Endothelial cell of umbilical vein (primary cell): Measurements from ENCODE around the gene COX18.

Experiments
- CTCF ChIP-seq, 2 donors: IDR thresholded peaks; 1 replicate in 1 of 2; 2 replicates in 1 of 2; pipeline ENCODE4 v1.5.1; 2011; ENCODE audit warnings: low read length in 2 of 2, mild to moderate bottlenecking in 2 of 2, moderate library complexity in 2 of 2, control low read depth in 1 of 2, inconsistent platforms in 1 of 2, low read depth in 1 of 2; ENCODE audit not compliant: insufficient read depth in 1 of 2; ENCODE audit errors: extremely low read depth in 1 of 2
- EZH2 ChIP-seq: IDR thresholded peaks from 2 replicates; pipeline ENCODE4 v1.6.1; 2012; ENCODE audit warnings: borderline replicate concordance, low read depth, mild to moderate bottlenecking, moderate library complexity, low read length, inconsistent platforms; ENCODE audit not compliant: severe bottlenecking
- GATA2 ChIP-seq: IDR thresholded peaks from 2 replicates; pipeline ENCODE4 v1.7.0; 2011; ENCODE audit warnings: low read depth, mild to moderate bottlenecking, moderate library complexity, mixed read lengths, low read length; ENCODE audit not compliant: insufficient read length, insufficient read depth
- JUN ChIP-seq: IDR thresholded peaks from 2 replicates; pipeline ENCODE4 v1.6.1; 2011; ENCODE audit warnings: borderline replicate concordance, low read depth; ENCODE audit not compliant: insufficient read length, insufficient read depth
- MAX ChIP-seq: IDR thresholded peaks from 2 replicates; pipeline ENCODE4 v1.6.1; 2011; ENCODE audit not compliant: insufficient read depth, insufficient read length
- MYC ChIP-seq: IDR thresholded peaks from one replicate; pipeline ENCODE4 v1.6.1; 2011; ENCODE audit warnings: mild to moderate bottlenecking, low read depth, low read length
- POLR2A ChIP-seq: IDR thresholded peaks from 2 replicates; pipeline ENCODE4 v1.6.1; 2012; ENCODE audit warnings: low read depth, mild to moderate bottlenecking, control low read depth, low read length
- POLR2AphosphoS5 ChIP-seq: IDR thresholded peaks from 2 replicates; pipeline ENCODE4 v1.6.1; 2012; ENCODE audit warnings: low read depth, mild to moderate bottlenecking, control low read depth, low read length, moderate library complexity; ENCODE audit not compliant: insufficient read depth

GRCh38 chr4:73080789-73081188, 11.3 kb upstream of the COX18 start:
- TF ChIP-seq CTCF (IDR thresholded peaks at IDR 0.05; ENCODE audit: extremely low read depth in 1 of 2, insufficient read depth in 1 of 2, low read depth in 1 of 2, low read length in 2 of 2): no peak
- no peak for TF ChIP-seq POLR2AphosphoS5
- no peak for TF ChIP-seq MAX
- no peak for TF ChIP-seq GATA2
- TF ChIP-seq MYC: no peak
- TF ChIP-seq EZH2: no peak
- no peak for TF ChIP-seq JUN
- TF ChIP-seq POLR2A: no peak
